ENCODE results near the gene PHYKPL.

DNA sequence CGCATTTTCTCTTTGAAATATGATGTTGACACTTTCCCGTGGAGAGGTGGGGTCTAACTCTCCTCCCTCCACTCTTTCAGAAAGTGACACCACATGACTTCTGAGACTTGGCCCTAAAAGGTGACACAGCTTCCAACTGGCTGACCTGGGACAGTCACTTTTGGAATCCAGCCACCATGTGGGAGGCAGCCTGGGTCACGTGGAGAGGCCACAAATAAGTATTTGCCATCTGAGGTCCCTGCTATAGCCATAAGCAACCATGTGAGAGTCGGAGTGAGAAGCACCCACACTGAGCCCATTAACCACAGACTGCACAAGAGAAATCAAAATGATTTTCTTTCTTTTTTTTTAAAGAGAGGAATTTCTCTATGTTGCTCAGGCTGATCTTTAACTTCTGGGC, 4.1 kb upstream of the PHYKPL start:
- TF ChIP-seq, protein P1, sequence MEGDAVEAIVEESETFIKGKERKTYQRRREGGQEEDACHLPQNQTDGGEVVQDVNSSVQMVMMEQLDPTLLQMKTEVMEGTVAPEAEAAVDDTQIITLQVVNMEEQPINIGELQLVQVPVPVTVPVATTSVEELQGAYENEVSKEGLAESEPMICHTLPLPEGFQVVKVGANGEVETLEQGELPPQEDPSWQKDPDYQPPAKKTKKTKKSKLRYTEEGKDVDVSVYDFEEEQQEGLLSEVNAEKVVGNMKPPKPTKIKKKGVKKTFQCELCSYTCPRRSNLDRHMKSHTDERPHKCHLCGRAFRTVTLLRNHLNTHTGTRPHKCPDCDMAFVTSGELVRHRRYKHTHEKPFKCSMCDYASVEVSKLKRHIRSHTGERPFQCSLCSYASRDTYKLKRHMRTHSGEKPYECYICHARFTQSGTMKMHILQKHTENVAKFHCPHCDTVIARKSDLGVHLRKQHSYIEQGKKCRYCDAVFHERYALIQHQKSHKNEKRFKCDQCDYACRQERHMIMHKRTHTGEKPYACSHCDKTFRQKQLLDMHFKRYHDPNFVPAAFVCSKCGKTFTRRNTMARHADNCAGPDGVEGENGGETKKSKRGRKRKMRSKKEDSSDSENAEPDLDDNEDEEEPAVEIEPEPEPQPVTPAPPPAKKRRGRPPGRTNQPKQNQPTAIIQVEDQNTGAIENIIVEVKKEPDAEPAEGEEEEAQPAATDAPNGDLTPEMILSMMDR (IDR thresholded peaks at IDR 0.05) = no peak
- TF ChIP-seq POLR2A (IDR thresholded peaks at IDR 0.05) = no peak
- no peak for TF ChIP-seq POLR2AphosphoS5 (IDR thresholded peaks at IDR 0.05)

Data from prostate gland (tissue), 2 donors.